HCT116 (cell line): Measurements from ENCODE around the gene BCL7A. TPM values are rescaled to one million over a fixed set of nuclear protein-coding genes. Genes with fewer than 3 reads are reported as not detected.

Experiments used
- ATAC-seq: fragments of 200-7000 bp; cut with Tn5 transposase; 2 replicates; pipeline ENCODE4 v1.9.1; 2020; ENCODE audit warnings: mild to moderate bottlenecking, moderate library complexity
- BruUV-seq: library from RNA; stranded (reverse); fragments of 400-500 nt; replicated peaks from 2 replicates; lab custom pipeline; 2021; lab: Mats Ljungman, UMichigan
- CTCF ChIA-PET: fragments of 300-600 bp; sonication (Branson Sonifier 250); formaldehyde crosslinking; loops from one replicate; lab custom pipeline; 2021; ENCODE audit warnings: antibody characterized with exemption; lab: Charles Lee
- POLR2A ChIA-PET: fragments of 300-600, 350-600 bp; sonication (Branson Sonifier 250); formaldehyde crosslinking; loops from one replicate; lab custom pipeline; 2021; ENCODE audit warnings: antibody characterized with exemption; lab: Charles Lee
- RAD21 ChIA-PET, 2 experiments: fragments of 300-600 bp; sonication (Branson Sonifier 250); formaldehyde crosslinking; loops; one replicate each; lab custom pipeline; 2023; ENCODE audit warnings: low total read pairs in 2 of 2; ENCODE audit not compliant: uncharacterized antibody in 2 of 2, unreplicated experiment in 2 of 2, low non-redundant PET in 1 of 2; lab: Charles Lee
- DNase-seq: peaks from one replicate; pipeline ENCODE4 v3.0.0-alpha.2; 2010; ENCODE audit warnings: low read depth, low spot score
- H2AFZ ChIP-seq: fragments of 200-600 bp; shearing (Covaris generic), sonication (generic); 2 replicates; pipeline ENCODE4 v1.6.1; 2017; ENCODE audit warnings: low read depth, mixed run types, mixed read lengths, antibody characterized with exemption, low read length; ENCODE audit not compliant: poor library complexity, severe bottlenecking
- H3K27ac ChIP-seq: 2 replicates; pipeline ENCODE4 v1.5.1; 2012; ENCODE audit warnings: low read depth, low read length
- H3K27me3 ChIP-seq: fragments of 200-600 bp; sonication (generic); 2 replicates; pipeline ENCODE4 v1.6.1; 2016; ENCODE audit warnings: mixed run types, low read length, mixed read lengths; ENCODE audit not compliant: insufficient read depth
- H3K36me3 ChIP-seq, 2 experiments: fragments of 200-500 bp in 1 of 2; fragments of 200-600 bp in 1 of 2; sonication (Bioruptor generic) in 1 of 2; sonication (generic) in 1 of 2; 2 replicates each; pipeline versions ENCODE4 v1.5.1 to v1.6.1; 2014 to 2016; ENCODE audit warnings: low read length in 2 of 2, inconsistent platforms in 1 of 2, mixed read lengths in 1 of 2, mixed run types in 1 of 2; ENCODE audit not compliant: insufficient read depth in 2 of 2, control insufficient read depth in 1 of 2
- H3K4me1 ChIP-seq, 2 experiments: fragments of 200-600 bp in 1 of 2; sonication (generic) in 1 of 2; 2 replicates each; pipeline versions ENCODE4 v1.5.1 to v1.6.1; 2012 to 2017; ENCODE audit warnings: low read length in 2 of 2, inconsistent platforms in 1 of 2, mild to moderate bottlenecking in 1 of 2, mixed read lengths in 1 of 2, mixed run types in 1 of 2, moderate library complexity in 1 of 2; ENCODE audit not compliant: insufficient read depth in 2 of 2, control insufficient read depth in 1 of 2
- H3K4me2 ChIP-seq: fragments of 200-600 bp; sonication (generic); 2 replicates; pipeline ENCODE4 v1.6.1; 2017; ENCODE audit warnings: mixed run types, low read length, mixed read lengths
- H3K4me3 ChIP-seq, 2 experiments: fragments of 200-600 bp in 1 of 2; sonication (generic) in 1 of 2; replicated peaks in 1 of 2; 2 replicates each; pipeline ENCODE4 v1.5.1; 2011 to 2016; ENCODE audit warnings: low read length in 2 of 2, control low read depth in 1 of 2, low read depth in 1 of 2, mild to moderate bottlenecking in 1 of 2, mixed read lengths in 1 of 2, mixed run types in 1 of 2
- H3K79me2 ChIP-seq: fragments of 200-600 bp; sonication (generic); 2 replicates; pipeline ENCODE4 v1.6.1; 2017; ENCODE audit warnings: mild to moderate bottlenecking, mixed run types, low read length, moderate library complexity, mixed read lengths; ENCODE audit not compliant: insufficient read depth
- H3K9ac ChIP-seq: fragments of 200-600 bp; sonication (generic); 2 replicates; pipeline ENCODE4 v1.6.1; 2016; ENCODE audit warnings: low read length, mixed read lengths
- H3K9me2 ChIP-seq: fragments of 200-600 bp; sonication (generic), shearing (Covaris generic); 2 replicates; pipeline ENCODE4 v1.6.1; 2017; ENCODE audit warnings: mixed run types, mild to moderate bottlenecking, moderate library complexity; ENCODE audit not compliant: insufficient read depth
- H3K9me3 ChIP-seq, 2 experiments: fragments of 200-500 bp in 1 of 2; fragments of 200-600 bp in 1 of 2; sonication (Bioruptor generic) in 1 of 2; sonication (generic) in 1 of 2; 2 replicates each; pipeline ENCODE4 v1.6.1; 2014 to 2017; ENCODE audit warnings: low read length in 2 of 2, mixed read lengths in 2 of 2, inconsistent platforms in 1 of 2, low read depth in 1 of 2, mild to moderate bottlenecking in 1 of 2, mixed run types in 1 of 2, moderate library complexity in 1 of 2; ENCODE audit not compliant: control insufficient read depth in 1 of 2, insufficient read depth in 1 of 2
- H4K20me1 ChIP-seq: fragments of 200-600 bp; sonication (generic), shearing (Covaris generic); 2 replicates; pipeline ENCODE4 v1.6.1; 2017; ENCODE audit warnings: mixed run types, mild to moderate bottlenecking, moderate library complexity; ENCODE audit not compliant: insufficient read depth
- EZH2 ChIP-seq: fragments of 200-600 bp; sonication (generic); IDR thresholded peaks from 2 replicates; pipeline ENCODE4 v1.6.1; 2017; ENCODE audit warnings: antibody characterized with exemption, mixed run types
- EZH2phosphoT487 ChIP-seq: fragments of 200-600 bp; IDR thresholded peaks from 2 replicates; pipeline ENCODE4 v1.6.1; 2018; ENCODE audit warnings: antibody characterized with exemption, borderline replicate concordance
- POLR2A ChIP-seq: IDR thresholded peaks from 2 replicates; pipeline ENCODE4 v1.7.0; 2011; ENCODE audit warnings: borderline replicate concordance; ENCODE audit not compliant: insufficient read depth, insufficient read length; ENCODE audit errors: extremely low read depth
- SIN3A ChIP-seq: IDR thresholded peaks from 2 replicates; pipeline ENCODE4 v1.6.1; 2012; ENCODE audit warnings: low read depth
- SRF ChIP-seq: IDR thresholded peaks from 2 replicates; pipeline ENCODE4 v1.6.1; 2012; ENCODE audit warnings: low read depth
- ZFX ChIP-seq: fragments of 450-650 bp; IDR thresholded peaks from 2 replicates; pipeline ENCODE4 v1.6.1; 2017
- intact Hi-C: fragments of 100-400 bp; cut with micrococcal nuclease; formaldehyde crosslinking; loops from 2 replicates; pipeline ENCODE4 v1.10.0; 2022
- total RNA-seq: library from RNA; stranded (reverse); gene quantifications from one replicate; pipeline ENCODE4 v1.2.1, GENCODE V29; 2021; ENCODE audit not compliant: unreplicated experiment

BCL7A gene
- total RNA-seq, 1 experiment from 2014 or later = 14.2 TPM

DNA sequence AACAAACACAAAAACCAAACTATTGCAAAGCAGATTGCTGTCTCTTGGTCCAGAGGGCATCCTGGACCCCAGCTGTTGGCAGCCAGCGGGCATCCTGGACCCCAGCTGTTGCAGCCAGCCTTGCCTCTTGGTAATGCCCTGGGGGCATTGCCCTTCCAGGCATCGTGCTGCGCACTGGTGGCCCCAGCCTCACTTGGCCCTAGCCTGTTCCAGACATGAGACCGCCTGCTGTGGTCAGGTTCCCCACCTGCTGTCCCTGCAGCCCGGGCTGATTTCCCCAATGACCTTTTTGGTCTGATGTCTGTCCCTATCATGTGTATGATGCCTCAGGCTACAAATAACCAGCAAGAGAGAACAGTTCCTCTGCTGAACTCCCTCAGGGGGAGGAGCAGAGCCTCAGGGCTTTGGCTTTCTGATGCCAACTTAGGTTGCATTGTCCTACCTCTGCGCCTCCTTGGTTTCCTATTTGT, 77.6 kb downstream of the BCL7A start (continued):
- TF ChIP-seq EZH2 (no peak), SRF (no peak), SIN3A (no peak), ZFX (no peak)

GRCh38 chr12:122099856-122100255, 78.2 kb downstream of the BCL7A start:
- no TSS peak for BruUV-seq
- Histone ChIP-seq H3K4me3 (no peak overlapping the region), H4K20me1 (no peaks in the 10 kb centered on the region), H2AFZ (no peak overlapping the region), H3K9me2 (no peaks in the 10 kb centered on the region), H3K9me3 (no peaks in the 10 kb centered on the region), H3K36me3 (no peaks in the 10 kb centered on the region), H3K4me2 (no peak overlapping the region), H3K4me1 (peaks cover 10 to 29% of the 10 kb centered on the region in 2 experiments; a peak in 2 of 4 replicates), H3K79me2 (peaks cover 87% of the 10 kb centered on the region), H3K27me3 (no peaks in the 10 kb centered on the region), H3K27ac (no peak overlapping the region), H3K9ac (no peak overlapping the region)
- POLR2A ChIA-PET = no interaction called here
- intact Hi-C loops = no loop called here
- ATAC-seq (no peak), DNase-seq (no peak)
- RAD21 ChIA-PET = no interaction called here
- CTCF ChIA-PET = no interaction called here
- no peak for TF ChIP-seq POLR2A
- no peak for TF ChIP-seq EZH2phosphoT487

DNA sequence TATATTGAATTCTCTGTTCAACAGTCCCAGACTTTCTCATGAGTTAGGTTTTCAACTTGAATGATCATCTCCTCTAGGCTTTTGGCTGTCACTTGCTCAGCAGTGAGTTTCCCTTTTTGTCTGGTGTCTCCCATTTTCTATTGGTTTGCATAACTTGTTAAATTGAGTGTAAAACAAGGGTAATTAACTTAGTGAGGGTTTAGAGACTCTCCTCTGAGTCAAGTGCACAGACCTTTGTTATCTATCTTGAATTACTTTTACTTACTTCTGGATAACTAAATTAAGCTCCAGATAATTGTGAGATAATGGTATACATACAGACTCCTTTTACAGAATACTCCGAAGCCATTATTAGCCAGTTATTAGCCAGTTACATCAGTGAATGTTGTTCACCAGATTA, 78.9 kb downstream of the BCL7A start:
- no peak for TF ChIP-seq POLR2A
- POLR2A ChIA-PET = no interaction called here
- RAD21 ChIA-PET = no interaction called here

More for the DNA sequence above, 78.9 kb downstream of the BCL7A start:
- Histone ChIP-seq H3K9me3 (no peaks in the 10 kb centered on the region), H3K4me2 (no peak overlapping the region), H3K9ac (no peak overlapping the region), H2AFZ (no peak overlapping the region), H3K36me3 (no peaks in the 10 kb centered on the region), H3K4me3 (no peak overlapping the region), H4K20me1 (no peaks in the 10 kb centered on the region), H3K27me3 (no peaks in the 10 kb centered on the region), H3K27ac (no peak overlapping the region), H3K9me2 (no peaks in the 10 kb centered on the region), H3K4me1 (peaks cover 10 to 30% of the 10 kb centered on the region in 2 experiments; a peak in 2 of 4 replicates), H3K79me2 (peaks cover 87% of the 10 kb centered on the region)
- no peak for ATAC-seq
- intact Hi-C loops = no loop called here
- no peak for DNase-seq
- BruUV-seq = no TSS peak
- CTCF ChIA-PET = no interaction called here
